ENCODE data around the gene BSPH1. TPM values are rescaled to one million over a fixed set of nuclear protein-coding genes. Genes with fewer than 3 reads are reported as not detected.

BSPH1 gene
- total RNA-seq (2014; rRNA removed; shearing (Covaris generic)), result not detected in 2 replicates
- total RNA-seq (2022), result not detected in 2 replicates
- Bru-seq, nascent RNA, result not detected
- not detected for BruChase-seq, experiment 1, labeled RNA remaining after a 6-hour chase
- BruChase-seq, experiment 2, labeled RNA remaining after a 2-hour chase, result not detected
- long read RNA-seq, result 0 reads

- intact Hi-C loops (cut with micrococcal nuclease; ENCODE audit: unreplicated experiment), result no loop called here
- BruUV-seq (replicated peaks), result no TSS peak
- Histone ChIP-seq H3K9me3 (ENCODE audit: low read length) (no peaks in the 10 kb centered on the region), H3K36me3 (ENCODE audit: insufficient read depth, low read length) (no peaks in the 10 kb centered on the region), H3K79me2 (ENCODE audit: insufficient read depth, low read depth, low read length) (no peaks in the 10 kb centered on the region), H3K4me2 (ENCODE audit: low read length) (no peak within 1 kb of the TSS), H2AFZ (ENCODE audit: low read length) (no peak within 1 kb of the TSS), H3K9me2 (ENCODE audit: insufficient read depth, low read length) (no peaks in the 10 kb centered on the region), H3K4me3 (ENCODE audit: low read depth, low read length, poor library complexity, severe bottlenecking) (no peak within 1 kb of the TSS), H4K20me1 (ENCODE audit: insufficient read depth, low read length) (no peaks in the 10 kb centered on the region), H3K27ac (ENCODE audit: low read depth, low read length, poor library complexity, severe bottlenecking) (no peak within 1 kb of the TSS), H3K4me1 (ENCODE audit: insufficient read depth, low read length, poor library complexity, severe bottlenecking) (no peaks in the 10 kb centered on the region)
- ChIA-PET POLR2A (no interaction called here), CTCF (ENCODE audit: unreplicated experiment) (no interaction called here)
- DNase-seq (ENCODE audit: low spot score), result no peak
- no peak for TF ChIP-seq EZH2phosphoT487 (IDR thresholded peaks at IDR 0.05; ENCODE audit: borderline replicate concordance, low read depth, low read length)
- no peak for TF ChIP-seq CTCF (conservative IDR thresholded peaks at IDR 0.05; ENCODE audit: low read length)
Observed at GRCh38 chr19:47992070-47992469, at the start of gene BSPH1. Gene BSPH1, minus strand, starts transcription at chr19:47992170. Its CDS starts 89 bp downstream, at chr19:47992081.

GRCh38 chr19:48036765-48037164 is 44.8 kb upstream of the BSPH1 start:
- CTCF ChIA-PET (ENCODE audit: unreplicated experiment), result no interaction called here
- H3K9me2 ChIP-seq (ENCODE audit: insufficient read depth, low read length), result no peaks in the 10 kb centered on the region
- no peaks in the 10 kb centered on the region for H3K4me1 ChIP-seq (ENCODE audit: insufficient read depth, low read length, poor library complexity, severe bottlenecking)
- no peak for DNase-seq (ENCODE audit: low spot score)
- no peaks in the 10 kb centered on the region for H3K79me2 ChIP-seq (ENCODE audit: insufficient read depth, low read depth, low read length)
- H4K20me1 ChIP-seq (ENCODE audit: insufficient read depth, low read length), result no peaks in the 10 kb centered on the region
- peaks cover 11% of the 10 kb centered on the region for H3K9me3 ChIP-seq (ENCODE audit: low read length)
- H3K27ac ChIP-seq (ENCODE audit: low read depth, low read length, poor library complexity, severe bottlenecking), result no peak overlapping the region
- H3K4me2 ChIP-seq (ENCODE audit: low read length), result no peak overlapping the region
- no peak overlapping the region for H2AFZ ChIP-seq (ENCODE audit: low read length)
- TF ChIP-seq CTCF (conservative IDR thresholded peaks at IDR 0.05; ENCODE audit: low read length), result no peak
- TF ChIP-seq EZH2phosphoT487 (IDR thresholded peaks at IDR 0.05; ENCODE audit: borderline replicate concordance, low read depth, low read length), result no peak
- intact Hi-C loops (cut with micrococcal nuclease; ENCODE audit: unreplicated experiment), result no loop called here
- H3K4me3 ChIP-seq (ENCODE audit: low read depth, low read length, poor library complexity, severe bottlenecking), result no peak overlapping the region
- no peaks in the 10 kb centered on the region for H3K36me3 ChIP-seq (ENCODE audit: insufficient read depth, low read length)
- POLR2A ChIA-PET, result no interaction called here
- BruUV-seq (replicated peaks), result no TSS peak

GRCh38 chr19:48033604-48034003 is 41.6 kb upstream of the BSPH1 start:
- H3K79me2 ChIP-seq (ENCODE audit: insufficient read depth, low read depth, low read length), result no peaks in the 10 kb centered on the region
- H2AFZ ChIP-seq (ENCODE audit: low read length), result no peak overlapping the region
- no peaks in the 10 kb centered on the region for H4K20me1 ChIP-seq (ENCODE audit: insufficient read depth, low read length)
- no peaks in the 10 kb centered on the region for H3K36me3 ChIP-seq (ENCODE audit: insufficient read depth, low read length)
- no peak overlapping the region for H3K4me3 ChIP-seq (ENCODE audit: low read depth, low read length, poor library complexity, severe bottlenecking)
- BruUV-seq (replicated peaks), result no TSS peak
- CTCF ChIA-PET (ENCODE audit: unreplicated experiment), result no interaction called here
- no peaks in the 10 kb centered on the region for H3K9me2 ChIP-seq (ENCODE audit: insufficient read depth, low read length)
- no peak overlapping the region for H3K4me2 ChIP-seq (ENCODE audit: low read length)
- intact Hi-C loops (cut with micrococcal nuclease; ENCODE audit: unreplicated experiment), result no loop called here
- DNase-seq (ENCODE audit: low spot score), result no peak
- no peak for TF ChIP-seq EZH2phosphoT487 (IDR thresholded peaks at IDR 0.05; ENCODE audit: borderline replicate concordance, low read depth, low read length)
- no peak for TF ChIP-seq CTCF (conservative IDR thresholded peaks at IDR 0.05; ENCODE audit: low read length)
- POLR2A ChIA-PET, result no interaction called here
- no peaks in the 10 kb centered on the region for H3K4me1 ChIP-seq (ENCODE audit: insufficient read depth, low read length, poor library complexity, severe bottlenecking)
- H3K27ac ChIP-seq (ENCODE audit: low read depth, low read length, poor library complexity, severe bottlenecking), result no peak overlapping the region
- H3K9me3 ChIP-seq (ENCODE audit: low read length), result peaks cover 11% of the 10 kb centered on the region
